Cerebellar nuclear complex (tissue), 1 donor: ENCODE data around the gene ZNF57.
"Not testable (repeated sequence)": the region's sequence is repeated elsewhere in the genome, so short reads cannot be mapped to it uniquely, and the experiment has no call there.

ENCODE experiments used
- DNase-seq, 2 experiments: peaks; one replicate each; lab custom pipeline; 2025; lab: John Stamatoyannopoulos, UW

ZNF57 gene

GRCh38 chr19:2896694-2897093 lies 4.0 kb upstream of the ZNF57 start:
- DNase-seq = no peak

GRCh38 chr19:2902590-2903218 lies 2.0 kb downstream of the ZNF57 start:
- DNase-seq = no peak

- not testable (repeated sequence) for DNase-seq
Observed at GRCh38 chr19:2903326-2903725, 2.6 kb downstream of the ZNF57 start.

- DNase-seq = no peak
Observed at GRCh38 chr19:2905918-2906519, 5.3 kb downstream of the ZNF57 start.

GRCh38 chr19:2906631-2907195 lies 6.0 kb downstream of the ZNF57 start:
- DNase-seq = no peak

GRCh38 chr19:2912306-2912705 lies 11.6 kb downstream of the ZNF57 start:
- DNase-seq = no peak

- DNase-seq = no peak
Observed at GRCh38 chr19:2917275-2918184, 16.8 kb downstream of the ZNF57 start.

GRCh38 chr19:2922987-2923386 lies 22.3 kb downstream of the ZNF57 start:
- DNase-seq = no peak

GRCh38 chr19:2923510-2923909 lies 22.8 kb downstream of the ZNF57 start:
- DNase-seq = no peak

- DNase-seq = no peak
Observed at GRCh38 chr19:2926341-2927031, 25.8 kb downstream of the ZNF57 start.

GRCh38 chr19:2927032-2927430 lies 26.3 kb downstream of the ZNF57 start:
- DNase-seq = no peak

GRCh38 chr19:2933490-2933910 lies 32.8 kb downstream of the ZNF57 start:
- DNase-seq = no peak

- not testable (repeated sequence) for DNase-seq
Observed at GRCh38 chr19:2935863-2936262, 35.1 kb downstream of the ZNF57 start.

GRCh38 chr19:2942928-2943640 lies 42.4 kb downstream of the ZNF57 start:
- no peak for DNase-seq

GRCh38 chr19:2944403-2944774 lies 43.7 kb downstream of the ZNF57 start:
- no peak for DNase-seq

GRCh38 chr19:2944775-2945574 lies 44.2 kb downstream of the ZNF57 start, which contains the start of gene ZNF77:
ZNF77 (minus strand) TSS chr19:2944971; CDS start chr19:2944840, 131 bp downstream.
- peak; percentile 72 to 94 for DNase-seq

- DNase-seq = no peak
Observed at GRCh38 chr19:2945575-2946184, 45.0 kb downstream of the ZNF57 start.

GRCh38 chr19:2949939-2950285 lies 49.2 kb downstream of the ZNF57 start:
- DNase-seq = no peak

GRCh38 chr19:2950286-2951124 lies 49.8 kb downstream of the ZNF57 start:
- peak; percentile 98 to 99 for DNase-seq
